ENCODE data around the gene FAM98C.

DNA sequence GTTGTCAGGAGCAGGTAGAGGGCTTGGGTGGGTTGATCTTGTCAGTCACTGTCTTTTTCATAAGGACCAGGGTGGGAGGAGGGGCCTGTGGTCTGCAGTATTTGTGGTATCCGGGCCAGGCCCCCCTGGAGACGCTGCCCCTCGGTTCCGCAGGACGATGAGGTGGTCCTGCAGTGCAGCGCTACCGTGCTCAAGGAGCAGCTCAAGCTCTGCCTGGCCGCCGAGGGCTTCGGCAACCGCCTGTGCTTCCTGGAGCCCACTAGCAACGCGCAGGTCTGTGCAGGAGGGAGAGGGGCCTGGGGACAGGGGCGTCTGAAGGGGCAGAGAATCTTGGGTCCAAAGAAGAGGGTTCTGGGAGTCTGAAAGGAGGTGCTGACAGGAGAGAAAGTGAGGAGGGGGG lies 37.7 kb downstream of the FAM98C start:
- TF ChIP-seq, protein P1, sequence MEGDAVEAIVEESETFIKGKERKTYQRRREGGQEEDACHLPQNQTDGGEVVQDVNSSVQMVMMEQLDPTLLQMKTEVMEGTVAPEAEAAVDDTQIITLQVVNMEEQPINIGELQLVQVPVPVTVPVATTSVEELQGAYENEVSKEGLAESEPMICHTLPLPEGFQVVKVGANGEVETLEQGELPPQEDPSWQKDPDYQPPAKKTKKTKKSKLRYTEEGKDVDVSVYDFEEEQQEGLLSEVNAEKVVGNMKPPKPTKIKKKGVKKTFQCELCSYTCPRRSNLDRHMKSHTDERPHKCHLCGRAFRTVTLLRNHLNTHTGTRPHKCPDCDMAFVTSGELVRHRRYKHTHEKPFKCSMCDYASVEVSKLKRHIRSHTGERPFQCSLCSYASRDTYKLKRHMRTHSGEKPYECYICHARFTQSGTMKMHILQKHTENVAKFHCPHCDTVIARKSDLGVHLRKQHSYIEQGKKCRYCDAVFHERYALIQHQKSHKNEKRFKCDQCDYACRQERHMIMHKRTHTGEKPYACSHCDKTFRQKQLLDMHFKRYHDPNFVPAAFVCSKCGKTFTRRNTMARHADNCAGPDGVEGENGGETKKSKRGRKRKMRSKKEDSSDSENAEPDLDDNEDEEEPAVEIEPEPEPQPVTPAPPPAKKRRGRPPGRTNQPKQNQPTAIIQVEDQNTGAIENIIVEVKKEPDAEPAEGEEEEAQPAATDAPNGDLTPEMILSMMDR (IDR thresholded peaks at IDR 0.05; ENCODE audit: low read length), result no peak
- no peak for TF ChIP-seq EZH2 (IDR thresholded peaks at IDR 0.05; ENCODE audit: borderline replicate concordance, low read length)
